ENCODE data around the gene TOB1. TPM values are rescaled to one million over a fixed set of nuclear protein-coding genes. Genes with fewer than 3 reads are reported as not detected.

TOB1 gene
- total RNA-seq, 1 donor, result 18.6 TPM

DNA sequence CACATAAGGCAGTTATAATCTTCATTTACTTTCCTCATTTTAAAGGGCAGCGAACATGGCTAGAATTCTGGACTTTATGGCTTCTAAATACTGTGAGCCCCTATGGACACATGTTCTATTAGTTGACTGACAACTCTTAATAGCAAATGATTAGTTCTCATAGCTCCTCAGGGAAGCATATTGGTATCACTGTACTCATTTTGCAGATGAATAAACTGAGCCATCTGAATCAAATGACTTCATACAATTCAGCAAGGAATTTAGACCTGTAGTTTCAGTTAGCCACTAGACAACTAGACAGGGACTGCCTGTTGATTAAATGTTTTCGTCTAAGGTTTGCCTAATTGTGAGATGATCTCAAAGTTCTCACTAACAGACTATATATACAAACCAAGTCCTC lies 9.7 kb downstream of the TOB1 start:
- TF ChIP-seq, protein P1, sequence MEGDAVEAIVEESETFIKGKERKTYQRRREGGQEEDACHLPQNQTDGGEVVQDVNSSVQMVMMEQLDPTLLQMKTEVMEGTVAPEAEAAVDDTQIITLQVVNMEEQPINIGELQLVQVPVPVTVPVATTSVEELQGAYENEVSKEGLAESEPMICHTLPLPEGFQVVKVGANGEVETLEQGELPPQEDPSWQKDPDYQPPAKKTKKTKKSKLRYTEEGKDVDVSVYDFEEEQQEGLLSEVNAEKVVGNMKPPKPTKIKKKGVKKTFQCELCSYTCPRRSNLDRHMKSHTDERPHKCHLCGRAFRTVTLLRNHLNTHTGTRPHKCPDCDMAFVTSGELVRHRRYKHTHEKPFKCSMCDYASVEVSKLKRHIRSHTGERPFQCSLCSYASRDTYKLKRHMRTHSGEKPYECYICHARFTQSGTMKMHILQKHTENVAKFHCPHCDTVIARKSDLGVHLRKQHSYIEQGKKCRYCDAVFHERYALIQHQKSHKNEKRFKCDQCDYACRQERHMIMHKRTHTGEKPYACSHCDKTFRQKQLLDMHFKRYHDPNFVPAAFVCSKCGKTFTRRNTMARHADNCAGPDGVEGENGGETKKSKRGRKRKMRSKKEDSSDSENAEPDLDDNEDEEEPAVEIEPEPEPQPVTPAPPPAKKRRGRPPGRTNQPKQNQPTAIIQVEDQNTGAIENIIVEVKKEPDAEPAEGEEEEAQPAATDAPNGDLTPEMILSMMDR (IDR thresholded peaks at IDR 0.05; ENCODE audit: insufficient read depth, low read depth, low read length), result no peak
- no peak overlapping the region for H3K4me3 ChIP-seq (ENCODE audit: low read depth, low read length)
- no peak for DNase-seq (ENCODE audit: low read depth)

DNA sequence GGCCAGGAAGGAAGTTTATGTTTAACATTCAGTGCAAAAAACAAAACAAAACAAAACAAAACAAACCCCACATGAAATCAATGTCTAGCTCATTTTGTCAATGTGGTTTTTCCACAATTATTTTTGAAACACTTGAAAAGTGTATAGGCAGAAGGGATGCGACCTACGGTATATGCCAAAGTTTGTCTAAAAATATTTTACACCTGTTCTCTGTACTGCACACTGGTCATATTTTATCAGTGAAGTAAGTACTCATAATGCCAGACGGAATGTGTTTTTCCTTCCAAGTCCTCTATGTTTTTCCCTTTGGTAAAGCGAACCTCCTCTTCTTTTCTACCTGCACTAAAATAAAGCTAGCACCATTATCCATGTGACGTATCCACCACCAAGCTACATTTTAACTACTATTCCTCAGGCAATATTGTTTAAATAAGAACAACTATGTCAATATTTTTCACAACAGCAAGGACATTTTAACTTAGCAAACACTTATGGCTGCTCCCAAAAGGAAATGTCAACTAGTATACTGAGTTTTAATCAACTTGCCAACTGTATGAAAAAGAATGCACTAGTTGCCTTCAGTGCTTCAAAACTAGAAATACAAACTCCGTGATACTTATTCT lies 10.3 kb downstream of the TOB1 start:
- no peak for DNase-seq (ENCODE audit: low read depth)
- TF ChIP-seq, protein P1 (IDR thresholded peaks at IDR 0.05; ENCODE audit: insufficient read depth, low read depth, low read length), result no peak
- no peak overlapping the region for H3K4me3 ChIP-seq (ENCODE audit: low read depth, low read length)

DNA sequence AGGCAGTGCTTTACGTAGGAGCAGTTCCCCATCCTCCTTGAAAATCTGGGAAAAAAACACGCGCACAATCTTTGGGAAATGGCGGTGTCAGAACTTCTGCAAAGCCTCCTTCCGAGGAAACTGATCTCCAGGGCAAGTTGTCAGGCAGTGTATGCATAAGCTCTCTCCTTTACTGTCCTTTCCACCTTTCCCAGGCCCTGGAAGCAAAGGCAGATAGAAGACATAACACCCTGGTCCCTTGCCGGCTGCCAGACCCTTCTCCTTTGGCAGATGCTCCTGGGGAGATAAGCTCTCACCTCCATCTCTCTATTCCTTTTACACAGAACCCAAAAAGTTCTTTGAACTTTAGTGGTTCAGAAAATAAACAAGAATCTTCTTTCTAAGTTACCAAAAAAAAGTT lies 12.4 kb downstream of the TOB1 start:
- DNase-seq (ENCODE audit: low read depth), result no peak
- TF ChIP-seq, protein P1 (IDR thresholded peaks at IDR 0.05; ENCODE audit: insufficient read depth, low read depth, low read length), result no peak
- no peak overlapping the region for H3K4me3 ChIP-seq (ENCODE audit: low read depth, low read length)

DNA sequence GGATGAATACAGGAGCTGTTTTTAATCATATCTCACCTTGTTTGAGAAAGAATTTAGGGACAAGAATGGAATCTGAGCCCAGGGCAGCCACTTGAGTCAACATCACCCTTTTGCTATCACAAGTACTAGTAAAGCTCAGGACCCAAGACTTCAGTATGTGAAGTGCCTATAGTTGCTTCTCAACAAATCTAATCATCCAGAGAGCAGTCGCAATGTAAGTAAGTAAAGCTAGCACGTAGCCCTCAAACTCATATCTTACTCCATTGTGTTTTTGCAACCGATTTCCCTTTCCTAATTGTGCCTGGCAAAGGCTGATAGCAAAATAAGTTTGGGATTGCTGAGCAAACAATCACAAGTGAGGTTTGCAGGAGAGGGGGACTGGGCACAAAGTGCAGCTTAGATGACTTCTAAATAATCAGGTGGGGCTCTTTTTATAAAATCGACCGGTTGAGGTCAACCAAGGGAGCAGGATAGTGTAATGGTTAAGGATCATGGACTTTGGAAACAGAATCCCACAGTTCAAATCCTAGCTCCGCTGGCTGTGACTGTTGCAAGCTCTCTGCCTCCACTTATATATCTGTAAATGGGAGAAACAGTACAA lies 13.0 kb downstream of the TOB1 start:
- H3K4me3 ChIP-seq (ENCODE audit: low read depth, low read length), result no peak overlapping the region
- no peak for DNase-seq (ENCODE audit: low read depth)
- TF ChIP-seq, protein P1 (IDR thresholded peaks at IDR 0.05; ENCODE audit: insufficient read depth, low read depth, low read length), result no peak

DNA sequence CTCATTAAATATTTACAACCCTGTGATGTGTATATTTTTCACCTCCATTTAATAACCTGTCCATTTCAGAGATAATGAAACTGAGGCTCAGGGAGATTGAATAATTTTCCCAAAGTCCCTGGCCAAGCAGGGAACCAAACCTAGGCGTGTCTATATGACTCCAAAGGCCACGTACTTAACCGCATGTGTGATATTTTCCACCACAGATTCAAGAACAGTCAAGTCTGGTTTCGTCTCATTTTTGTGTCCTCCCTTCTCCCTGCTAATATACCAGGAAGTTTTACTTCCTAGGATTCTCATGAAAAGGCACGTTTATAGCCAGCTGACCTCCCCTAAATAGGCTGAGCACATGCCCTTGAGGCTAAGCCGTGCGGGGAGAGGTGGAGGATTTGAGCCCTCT lies 15.5 kb downstream of the TOB1 start:
- DNase-seq (ENCODE audit: low read depth), result no peak
- H3K4me3 ChIP-seq (ENCODE audit: low read depth, low read length), result no peak overlapping the region
- TF ChIP-seq, protein P1 (IDR thresholded peaks at IDR 0.05; ENCODE audit: insufficient read depth, low read depth, low read length), result no peak

DNA sequence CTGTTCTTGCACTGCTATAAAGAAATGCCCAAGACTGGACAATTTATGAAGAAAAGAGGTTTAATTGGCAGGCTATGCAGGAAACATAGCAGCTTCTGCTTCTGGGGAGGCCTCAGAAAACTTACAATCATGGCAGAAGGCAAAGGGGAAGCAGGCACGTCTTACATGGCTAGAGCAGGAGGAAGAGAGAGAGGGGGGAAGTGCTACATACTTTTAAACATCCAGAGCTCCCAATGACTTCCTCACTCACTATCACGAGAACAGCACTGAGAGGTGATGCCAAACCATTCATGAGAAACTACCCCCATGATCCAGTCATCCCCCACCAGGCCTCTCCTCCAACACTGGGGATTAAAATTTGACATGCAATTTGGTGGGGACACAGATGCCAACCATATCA lies 17.4 kb downstream of the TOB1 start:
- H3K4me3 ChIP-seq (ENCODE audit: low read depth, low read length), result no peak overlapping the region
- TF ChIP-seq, protein P1 (IDR thresholded peaks at IDR 0.05; ENCODE audit: insufficient read depth, low read depth, low read length), result no peak
- DNase-seq (ENCODE audit: low read depth), result no peak

DNA sequence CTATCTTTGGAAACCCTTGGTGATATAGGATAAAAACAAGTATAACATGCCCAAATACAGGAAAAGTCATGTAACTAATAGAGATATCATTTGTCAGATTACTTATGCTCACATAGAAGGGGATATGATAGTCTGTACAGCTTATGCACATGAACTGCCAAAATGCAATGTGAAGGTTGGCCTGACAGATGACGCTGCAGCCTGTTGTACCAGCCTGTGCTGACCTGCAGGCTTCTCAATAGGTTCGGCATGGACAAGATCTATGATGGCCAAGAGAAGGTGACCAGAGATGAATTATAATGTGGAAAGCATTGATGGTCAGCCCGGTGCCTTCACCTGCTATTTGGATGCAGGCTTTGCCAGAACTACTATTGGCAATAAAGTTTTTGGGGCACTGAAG lies 18.1 kb downstream of the TOB1 start:
- no peak for DNase-seq (ENCODE audit: low read depth)
- TF ChIP-seq, protein P1 (IDR thresholded peaks at IDR 0.05; ENCODE audit: insufficient read depth, low read depth, low read length), result no peak
- H3K4me3 ChIP-seq (ENCODE audit: low read depth, low read length), result no peak overlapping the region

All from fibroblast of villous mesenchyme (primary cell).